HG02642 (cell line): Measurements from ENCODE around the gene FRMD4B.
A peak's percentile ranks its signal among the peaks of the same experiment; 100 is the strongest.
"Not testable (repeated sequence)": the region's sequence is repeated elsewhere in the genome, so short reads cannot be mapped to it uniquely, and the experiment has no call there.

Experiments used
- ATAC-seq: cut with Tn5 transposase; IDR thresholded peaks from one replicate; pipeline ENCODE4 v1.9.1; 2021; ENCODE audit warnings: mild to moderate bottlenecking; ENCODE audit not compliant: unreplicated experiment, poor library complexity

Gene FRMD4B

DNA sequence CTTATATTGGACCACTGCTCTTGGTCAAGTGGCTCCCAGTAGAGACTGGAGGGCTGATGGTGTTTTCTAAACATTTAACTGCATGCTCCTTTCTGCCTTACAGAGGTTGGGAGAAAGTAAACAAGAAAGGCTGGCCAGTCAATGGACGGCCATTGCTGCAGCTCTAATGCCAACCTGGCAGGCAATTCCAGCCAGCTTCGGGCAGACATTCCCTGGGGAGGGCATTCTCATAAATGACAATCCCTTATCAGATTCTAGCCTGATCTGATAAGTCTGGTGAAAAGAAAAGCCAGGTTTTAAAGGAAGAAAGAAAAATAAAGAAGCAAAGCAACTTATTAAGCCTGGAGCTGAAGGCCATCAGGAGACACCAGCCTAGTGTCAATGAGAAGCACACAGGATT is 60.7 kb downstream of the FRMD4B start:
- no peak for ATAC-seq

- peak; percentile 41 for ATAC-seq
Observed at GRCh38 chr3:69324362-69325025, 61.4 kb downstream of the FRMD4B start.

DNA sequence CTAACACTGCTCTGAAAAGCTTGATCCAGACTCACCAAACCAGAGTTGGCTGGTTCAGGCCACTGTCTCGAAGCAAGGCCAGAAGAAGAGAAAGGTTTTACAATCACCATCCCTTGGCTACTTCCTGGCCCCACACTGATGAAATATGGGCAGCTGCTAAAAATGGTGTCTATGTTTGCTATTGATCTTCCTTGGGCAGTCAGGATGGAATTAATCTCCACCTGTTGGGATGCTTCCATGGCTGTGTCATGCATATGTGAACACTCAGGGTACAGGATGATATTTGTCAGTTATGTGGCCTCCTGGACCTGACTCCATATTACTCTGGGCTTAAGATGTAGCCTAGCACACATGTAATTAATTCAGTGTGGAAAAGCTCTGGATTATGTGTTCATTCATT is 61.9 kb downstream of the FRMD4B start:
- no peak for ATAC-seq

GRCh38 chr3:69322512-69322911 is 63.4 kb downstream of the FRMD4B start:
- not testable (repeated sequence) for ATAC-seq

- ATAC-seq, result no peak
Observed at GRCh38 chr3:69322158-69322509, 63.8 kb downstream of the FRMD4B start.

DNA sequence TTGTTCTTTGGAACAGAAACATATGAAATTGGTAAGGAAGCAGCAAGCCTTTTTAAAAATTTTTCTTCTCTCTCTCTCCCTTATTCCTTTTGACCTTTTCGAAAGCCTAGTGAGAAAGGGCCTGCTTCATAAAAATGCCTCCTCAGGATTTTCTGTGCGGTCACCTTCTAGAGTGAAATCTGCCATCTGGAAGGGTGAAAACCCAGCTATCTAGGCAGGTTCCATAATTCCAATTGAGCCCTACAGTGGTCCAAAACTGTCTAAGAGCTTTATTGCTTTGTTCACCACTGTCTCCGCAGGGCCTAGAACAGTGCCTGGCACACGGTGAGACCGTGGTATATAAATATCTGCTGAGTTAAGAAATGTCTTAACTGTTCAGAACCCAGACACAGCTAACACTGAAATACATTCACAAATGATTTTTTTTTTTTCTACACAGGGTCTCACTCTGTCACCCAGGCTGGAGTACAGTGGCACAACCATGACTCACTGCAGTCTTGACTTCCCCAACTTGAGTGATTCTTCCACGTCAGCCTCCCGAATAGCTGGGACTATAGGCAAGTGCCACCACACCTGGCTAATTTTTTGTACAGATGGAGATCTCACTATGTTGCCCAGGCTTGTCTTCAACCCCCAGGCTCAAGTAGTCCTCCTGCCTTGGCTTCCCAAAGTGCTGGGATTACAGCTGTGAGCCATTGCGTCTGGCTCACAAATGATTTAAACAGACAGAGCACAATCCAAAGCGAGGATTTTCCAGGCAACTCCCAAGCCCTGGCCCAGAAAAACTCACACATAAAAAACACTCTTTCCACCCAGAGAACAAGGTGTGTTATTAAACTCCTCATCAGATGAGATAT is 64.4 kb downstream of the FRMD4B start:
- ATAC-seq, result no peak

- ATAC-seq, result peak; percentile 67
Observed at GRCh38 chr3:69320871-69321271, 65.0 kb downstream of the FRMD4B start.

- no peak for ATAC-seq
Observed at GRCh38 chr3:69319652-69320051, 66.2 kb downstream of the FRMD4B start.

DNA sequence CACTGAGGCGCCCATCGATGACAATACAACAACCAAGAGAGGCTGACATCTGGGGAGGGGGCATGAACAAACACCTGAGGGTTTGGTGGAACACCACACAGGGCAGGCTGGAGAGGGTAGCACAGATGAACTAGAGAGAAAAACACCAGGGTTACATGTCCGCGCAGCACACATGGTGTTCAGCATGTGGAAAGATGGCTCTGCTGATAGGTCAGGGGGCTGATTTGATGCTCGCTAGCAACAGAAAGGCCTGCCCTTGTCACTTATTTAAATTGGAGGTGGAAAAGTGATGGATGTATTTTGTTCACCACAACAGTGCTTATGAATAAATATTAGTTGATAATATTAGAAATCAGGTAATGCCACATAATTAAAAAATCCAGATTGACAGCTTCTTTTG is 67.5 kb downstream of the FRMD4B start:
- ATAC-seq, result no peak

GRCh38 chr3:69313251-69313650 is 72.6 kb downstream of the FRMD4B start:
- no peak for ATAC-seq

GRCh38 chr3:69309814-69310213 is 76.1 kb downstream of the FRMD4B start:
- ATAC-seq, result no peak

DNA sequence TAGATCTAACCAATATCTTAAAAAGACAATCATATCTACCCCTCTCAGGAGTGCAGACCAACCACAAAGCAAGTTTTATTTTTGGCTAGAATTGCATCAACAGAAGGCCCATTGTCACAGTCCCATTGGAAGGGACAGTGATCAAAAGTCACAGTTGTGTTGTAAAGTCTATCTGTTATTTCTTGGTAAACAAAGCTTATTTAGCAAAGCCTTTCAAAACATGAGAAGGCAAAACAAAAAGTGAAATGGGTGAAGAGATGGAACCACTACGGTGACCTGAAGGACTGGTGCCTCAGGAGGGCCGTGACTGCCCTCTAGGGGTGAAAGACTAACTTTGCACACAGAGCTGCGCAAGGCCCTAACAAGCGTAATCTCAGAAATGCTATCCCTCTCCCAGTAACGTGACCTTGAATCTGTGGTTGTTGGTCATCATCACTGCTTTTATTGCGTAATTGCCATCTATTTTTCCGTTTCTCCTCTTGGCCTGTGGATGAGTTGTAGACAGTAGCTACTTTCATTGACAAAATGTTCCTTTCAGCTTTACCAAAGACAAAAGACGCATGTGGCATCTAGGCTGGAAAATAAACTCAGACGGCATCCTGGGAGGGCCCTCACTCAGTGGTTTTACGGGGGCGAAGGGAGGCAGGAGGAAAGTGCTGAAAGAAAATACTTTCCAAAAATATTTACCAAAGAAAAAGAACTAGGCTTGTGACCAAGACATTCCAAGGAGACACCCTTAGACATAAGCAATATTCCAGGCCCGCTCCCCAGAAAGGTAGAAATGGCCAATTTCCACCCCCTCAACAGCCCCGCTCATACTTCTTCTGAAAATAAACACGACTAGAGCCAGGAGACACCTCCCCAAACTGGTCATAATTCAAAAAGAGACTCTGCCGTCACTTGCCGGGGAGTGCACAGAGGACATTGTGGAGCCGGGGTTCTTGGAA is 79.4 kb downstream of the FRMD4B start:
- peak; percentile 98 for ATAC-seq

GRCh38 chr3:69305011-69305410 is 80.9 kb downstream of the FRMD4B start:
- no peak for ATAC-seq

GRCh38 chr3:69304396-69304795 is 81.5 kb downstream of the FRMD4B start:
- no peak for ATAC-seq

GRCh38 chr3:69300296-69300695 is 85.6 kb downstream of the FRMD4B start:
- ATAC-seq, result no peak

DNA sequence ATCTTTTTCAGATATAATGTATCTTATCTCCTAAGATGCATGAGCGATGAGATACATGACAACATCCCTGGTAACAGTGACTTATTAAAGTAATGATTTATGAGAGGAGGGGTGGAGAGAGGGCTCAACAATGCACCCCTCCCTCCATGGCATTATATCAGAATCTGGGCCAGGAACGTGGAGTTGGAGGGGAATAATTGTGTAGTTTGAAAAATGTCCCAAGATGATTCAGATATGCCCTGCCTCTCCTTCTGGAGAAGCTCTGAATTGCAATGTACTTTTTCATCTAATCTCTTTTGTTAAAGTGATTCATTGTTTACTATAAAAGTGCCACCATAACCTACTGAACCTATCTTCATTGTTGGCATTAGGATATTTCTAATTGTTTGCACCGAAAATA is 86.5 kb downstream of the FRMD4B start:
- ATAC-seq, result no peak

DNA sequence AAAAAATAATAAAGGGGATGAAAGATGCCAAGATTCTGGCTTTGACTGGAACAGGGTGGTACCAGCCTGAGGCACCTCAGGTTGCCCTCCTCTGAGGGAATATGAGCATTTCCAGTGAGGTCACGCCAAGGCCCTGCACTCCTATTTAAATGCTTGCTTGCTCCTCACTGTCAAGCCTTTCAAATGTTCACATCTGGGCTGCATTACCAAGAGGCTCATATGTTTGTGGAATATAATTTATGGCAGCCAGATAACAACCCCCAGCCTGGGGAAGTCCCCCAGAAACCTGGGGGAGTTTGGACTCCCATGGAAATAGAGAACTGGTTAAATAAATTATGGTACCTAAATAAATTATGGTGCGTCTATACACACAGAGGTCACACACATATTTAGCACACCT is 88.4 kb downstream of the FRMD4B start:
- ATAC-seq, result no peak

DNA sequence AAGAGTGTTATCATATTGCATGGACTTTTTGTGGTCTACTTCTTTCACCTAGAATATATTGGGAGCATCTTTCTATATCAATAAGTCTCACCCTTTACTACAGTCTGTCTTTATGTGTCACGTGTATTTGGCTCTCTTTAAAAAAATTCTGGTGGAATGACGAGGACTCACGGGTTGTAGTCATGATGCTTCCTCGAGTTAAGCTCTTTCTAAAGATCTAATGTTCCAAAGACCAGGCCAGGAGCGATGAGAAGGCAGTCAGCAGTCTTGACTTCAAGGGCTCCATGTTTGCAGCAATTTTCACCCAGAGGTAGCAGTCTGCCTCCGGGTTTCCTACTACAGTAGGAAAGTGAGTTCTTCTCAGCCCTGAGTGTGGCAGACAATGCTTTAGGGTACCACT is 88.9 kb downstream of the FRMD4B start:
- ATAC-seq, result no peak

GRCh38 chr3:69294014-69294766 is 91.7 kb downstream of the FRMD4B start:
- ATAC-seq, result peak; percentile 60

DNA sequence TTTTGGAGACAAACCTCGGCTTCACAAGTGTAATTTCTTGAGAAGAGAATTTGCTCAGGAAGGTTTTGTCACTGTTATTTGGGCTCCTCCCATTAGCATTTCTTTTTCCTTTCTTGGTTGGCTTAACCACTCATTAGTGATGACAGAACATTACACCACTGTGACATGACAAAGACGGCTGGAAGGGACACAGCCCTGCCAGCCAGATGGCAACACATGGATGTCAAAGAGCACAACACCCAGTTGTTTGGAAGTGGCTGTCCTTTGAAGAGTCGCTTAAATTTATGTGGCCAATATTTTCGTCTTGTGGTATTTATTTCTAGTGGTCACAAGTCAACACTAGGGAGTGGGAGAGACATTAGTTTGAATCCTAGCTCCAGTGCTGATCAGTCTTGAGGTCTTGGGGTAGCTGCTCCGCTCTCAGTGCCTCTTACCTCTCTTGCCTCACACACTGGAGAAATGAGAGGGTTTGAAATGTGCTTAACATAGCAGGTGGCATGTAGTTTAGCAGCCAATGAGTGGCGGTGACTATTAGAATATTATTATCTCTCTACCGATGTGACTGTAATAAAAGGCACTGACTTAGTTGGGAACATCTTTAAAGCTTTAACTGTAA is 92.8 kb downstream of the FRMD4B start:
- no peak for ATAC-seq
